Measurements from ENCODE around the gene GYPE.
"Not testable (repeated sequence)": the region's sequence is repeated elsewhere in the genome, so short reads cannot be mapped to it uniquely, and the experiment has no call there.

The GYPE gene

GRCh38 chr4:143905440-143905839 is at the start of gene GYPE:
Gene GYPE, minus strand, starts transcription at chr4:143905559. Its CDS starts 52 bp downstream, at chr4:143905507.
- not testable (repeated sequence) for DNase-seq

- not testable (repeated sequence) for DNase-seq
Observed at GRCh38 chr4:143951458-143951972, 46.2 kb upstream of the GYPE start.

- DNase-seq, result not testable (repeated sequence)
Observed at GRCh38 chr4:143950967-143951366, 45.6 kb upstream of the GYPE start.

- not testable (repeated sequence) for DNase-seq
Observed at GRCh38 chr4:143950185-143950584, 44.8 kb upstream of the GYPE start.

GRCh38 chr4:143947493-143947892 is 42.1 kb upstream of the GYPE start:
- DNase-seq, result not testable (repeated sequence)

GRCh38 chr4:143940708-143941107 is 35.3 kb upstream of the GYPE start:
- not testable (repeated sequence) for DNase-seq

- no peak for DNase-seq
Observed at GRCh38 chr4:143939528-143939927, 34.2 kb upstream of the GYPE start.

- DNase-seq, result not testable (repeated sequence)
Observed at GRCh38 chr4:143938890-143939289, 33.5 kb upstream of the GYPE start.

GRCh38 chr4:143921181-143921580 is 15.8 kb upstream of the GYPE start:
- no peak for DNase-seq

- DNase-seq, result not testable (repeated sequence)
Observed at GRCh38 chr4:143916485-143916884, 11.1 kb upstream of the GYPE start.

- DNase-seq, result not testable (repeated sequence)
Observed at GRCh38 chr4:143912478-143912877, 7.1 kb upstream of the GYPE start.

GRCh38 chr4:143911528-143912417 is 6.4 kb upstream of the GYPE start:
- DNase-seq, result not testable (repeated sequence)

GRCh38 chr4:143910906-143911305 is 5.5 kb upstream of the GYPE start:
- DNase-seq, result not testable (repeated sequence)

GRCh38 chr4:143907811-143908210 is 2.5 kb upstream of the GYPE start:
- peak; percentile 2 for DNase-seq

GRCh38 chr4:143904431-143904830 is 928 bp downstream of the GYPE start:
- DNase-seq, result not testable (repeated sequence)

GRCh38 chr4:143890323-143890722 is 15.0 kb downstream of the GYPE start:
- DNase-seq, result not testable (repeated sequence)

GRCh38 chr4:143888189-143888588 is 17.2 kb downstream of the GYPE start:
- DNase-seq, result not testable (repeated sequence)

- DNase-seq, result not testable (repeated sequence)
Observed at GRCh38 chr4:143884965-143885364, 20.4 kb downstream of the GYPE start.

GRCh38 chr4:143883529-143883928 is 21.8 kb downstream of the GYPE start:
- DNase-seq, result no peak

GRCh38 chr4:143882892-143883291 is 22.5 kb downstream of the GYPE start:
- no peak for DNase-seq

- not testable (repeated sequence) for DNase-seq
Observed at GRCh38 chr4:143879561-143879960, 25.8 kb downstream of the GYPE start.

GRCh38 chr4:143875357-143875756 is 30.0 kb downstream of the GYPE start:
- not testable (repeated sequence) for DNase-seq

- not testable (repeated sequence) for DNase-seq
Observed at GRCh38 chr4:143870523-143871268, 34.7 kb downstream of the GYPE start.

Data from NCI-H510A (cell line).